H1 (cell line): Measurements from ENCODE around the gene LGALS12. TPM values are rescaled to one million over a fixed set of nuclear protein-coding genes. Genes with fewer than 3 reads are reported as not detected.

Experiments
- JUND ChIP-seq: IDR thresholded peaks from 2 replicates; pipeline ENCODE4 v1.6.1; 2011; ENCODE audit warnings: mild to moderate bottlenecking, improper control_type of control experiment, low read length
- KDM4A ChIP-seq: IDR thresholded peaks from one replicate; pipeline ENCODE4 v1.7.1; 2012; ENCODE audit warnings: low read depth, mild to moderate bottlenecking, moderate library complexity, low read length, inconsistent platforms; ENCODE audit not compliant: severe bottlenecking
- RAD21 ChIP-seq, 2 experiments: IDR thresholded peaks in 1 of 2; conservative IDR thresholded peaks in 1 of 2; 2 replicates each; pipeline ENCODE4 v1.6.1; 2011; ENCODE audit warnings: low read depth in 2 of 2, low read length in 2 of 2, improper control_type of control experiment in 1 of 2, inconsistent platforms in 1 of 2, mild to moderate bottlenecking in 1 of 2, moderate library complexity in 1 of 2
- RNF2 ChIP-seq: fragments of 200-900, 300-1000 bp; sonication (generic); IDR thresholded peaks from 2 replicates; pipeline ENCODE4 v1.7.1; 2016; ENCODE audit warnings: borderline replicate concordance, low read depth, mild to moderate bottlenecking, antibody characterized with exemption, low read length; ENCODE audit not compliant: poor library complexity, severe bottlenecking; ENCODE audit errors: missing control alignments
- SAP30 ChIP-seq: fragments of 300-600 bp; sonication (generic); IDR thresholded peaks from 2 replicates; pipeline ENCODE4 v1.7.1; 2012; ENCODE audit warnings: low read length, moderate library complexity, mild to moderate bottlenecking, inconsistent platforms; ENCODE audit not compliant: insufficient read depth, insufficient replicate concordance
- polyA plus RNA-seq, 7 experiments: library from polyadenylated mRNA; depleted of rRNA in 3 of 7; stranded (reverse) in 5 of 7; unstranded in 2 of 7; fragments of >200 nt in 5 of 7; fragments of 200-250 nt in 2 of 7; gene quantifications; 1 replicate in 5 of 7; 2 replicates in 1 of 7; 4 replicates in 1 of 7; pipeline versions ENCODE4 v1.2.1 to v1.2.3, GENCODE V29; 2011 to 2013; ENCODE audit warnings: missing spikeins in 2 of 7, mixed read lengths in 2 of 7
- total RNA-seq: library from RNA; stranded (reverse); fragmentation: NEBNext Ultra II Directional; extraction: Animal tissue kit (Norgen Biotek cat#: 25700); gene quantifications from 2 replicates; pipeline ENCODE4 v1.2.1, GENCODE V29; 2021
- TF ChIP-seq, protein P1 (sequence below): fragments of 300-600 bp; sonication (generic); IDR thresholded peaks from 2 replicates; pipeline ENCODE4 v1.7.1; 2012; ENCODE audit warnings: low read length, moderate library complexity, mild to moderate bottlenecking, inconsistent platforms; ENCODE audit not compliant: insufficient replicate concordance
- TF ChIP-seq, protein P2 (sequence below): IDR thresholded peaks from 2 replicates; pipeline ENCODE4 v1.6.1; 2011; ENCODE audit warnings: low read length, improper control_type of control experiment
- TF ChIP-seq, protein P3 (sequence below): IDR thresholded peaks from 2 replicates; pipeline ENCODE4 v1.6.1; 2012; ENCODE audit warnings: inconsistent platforms

The LGALS12 gene
- total and polyA plus RNA-seq, 2 of the 8 experiments (the other 6 are each of a cell fraction or from before 2014, with no cell fraction given): 1.6 to 2.9 TPM

- TF ChIP-seq, protein P1, sequence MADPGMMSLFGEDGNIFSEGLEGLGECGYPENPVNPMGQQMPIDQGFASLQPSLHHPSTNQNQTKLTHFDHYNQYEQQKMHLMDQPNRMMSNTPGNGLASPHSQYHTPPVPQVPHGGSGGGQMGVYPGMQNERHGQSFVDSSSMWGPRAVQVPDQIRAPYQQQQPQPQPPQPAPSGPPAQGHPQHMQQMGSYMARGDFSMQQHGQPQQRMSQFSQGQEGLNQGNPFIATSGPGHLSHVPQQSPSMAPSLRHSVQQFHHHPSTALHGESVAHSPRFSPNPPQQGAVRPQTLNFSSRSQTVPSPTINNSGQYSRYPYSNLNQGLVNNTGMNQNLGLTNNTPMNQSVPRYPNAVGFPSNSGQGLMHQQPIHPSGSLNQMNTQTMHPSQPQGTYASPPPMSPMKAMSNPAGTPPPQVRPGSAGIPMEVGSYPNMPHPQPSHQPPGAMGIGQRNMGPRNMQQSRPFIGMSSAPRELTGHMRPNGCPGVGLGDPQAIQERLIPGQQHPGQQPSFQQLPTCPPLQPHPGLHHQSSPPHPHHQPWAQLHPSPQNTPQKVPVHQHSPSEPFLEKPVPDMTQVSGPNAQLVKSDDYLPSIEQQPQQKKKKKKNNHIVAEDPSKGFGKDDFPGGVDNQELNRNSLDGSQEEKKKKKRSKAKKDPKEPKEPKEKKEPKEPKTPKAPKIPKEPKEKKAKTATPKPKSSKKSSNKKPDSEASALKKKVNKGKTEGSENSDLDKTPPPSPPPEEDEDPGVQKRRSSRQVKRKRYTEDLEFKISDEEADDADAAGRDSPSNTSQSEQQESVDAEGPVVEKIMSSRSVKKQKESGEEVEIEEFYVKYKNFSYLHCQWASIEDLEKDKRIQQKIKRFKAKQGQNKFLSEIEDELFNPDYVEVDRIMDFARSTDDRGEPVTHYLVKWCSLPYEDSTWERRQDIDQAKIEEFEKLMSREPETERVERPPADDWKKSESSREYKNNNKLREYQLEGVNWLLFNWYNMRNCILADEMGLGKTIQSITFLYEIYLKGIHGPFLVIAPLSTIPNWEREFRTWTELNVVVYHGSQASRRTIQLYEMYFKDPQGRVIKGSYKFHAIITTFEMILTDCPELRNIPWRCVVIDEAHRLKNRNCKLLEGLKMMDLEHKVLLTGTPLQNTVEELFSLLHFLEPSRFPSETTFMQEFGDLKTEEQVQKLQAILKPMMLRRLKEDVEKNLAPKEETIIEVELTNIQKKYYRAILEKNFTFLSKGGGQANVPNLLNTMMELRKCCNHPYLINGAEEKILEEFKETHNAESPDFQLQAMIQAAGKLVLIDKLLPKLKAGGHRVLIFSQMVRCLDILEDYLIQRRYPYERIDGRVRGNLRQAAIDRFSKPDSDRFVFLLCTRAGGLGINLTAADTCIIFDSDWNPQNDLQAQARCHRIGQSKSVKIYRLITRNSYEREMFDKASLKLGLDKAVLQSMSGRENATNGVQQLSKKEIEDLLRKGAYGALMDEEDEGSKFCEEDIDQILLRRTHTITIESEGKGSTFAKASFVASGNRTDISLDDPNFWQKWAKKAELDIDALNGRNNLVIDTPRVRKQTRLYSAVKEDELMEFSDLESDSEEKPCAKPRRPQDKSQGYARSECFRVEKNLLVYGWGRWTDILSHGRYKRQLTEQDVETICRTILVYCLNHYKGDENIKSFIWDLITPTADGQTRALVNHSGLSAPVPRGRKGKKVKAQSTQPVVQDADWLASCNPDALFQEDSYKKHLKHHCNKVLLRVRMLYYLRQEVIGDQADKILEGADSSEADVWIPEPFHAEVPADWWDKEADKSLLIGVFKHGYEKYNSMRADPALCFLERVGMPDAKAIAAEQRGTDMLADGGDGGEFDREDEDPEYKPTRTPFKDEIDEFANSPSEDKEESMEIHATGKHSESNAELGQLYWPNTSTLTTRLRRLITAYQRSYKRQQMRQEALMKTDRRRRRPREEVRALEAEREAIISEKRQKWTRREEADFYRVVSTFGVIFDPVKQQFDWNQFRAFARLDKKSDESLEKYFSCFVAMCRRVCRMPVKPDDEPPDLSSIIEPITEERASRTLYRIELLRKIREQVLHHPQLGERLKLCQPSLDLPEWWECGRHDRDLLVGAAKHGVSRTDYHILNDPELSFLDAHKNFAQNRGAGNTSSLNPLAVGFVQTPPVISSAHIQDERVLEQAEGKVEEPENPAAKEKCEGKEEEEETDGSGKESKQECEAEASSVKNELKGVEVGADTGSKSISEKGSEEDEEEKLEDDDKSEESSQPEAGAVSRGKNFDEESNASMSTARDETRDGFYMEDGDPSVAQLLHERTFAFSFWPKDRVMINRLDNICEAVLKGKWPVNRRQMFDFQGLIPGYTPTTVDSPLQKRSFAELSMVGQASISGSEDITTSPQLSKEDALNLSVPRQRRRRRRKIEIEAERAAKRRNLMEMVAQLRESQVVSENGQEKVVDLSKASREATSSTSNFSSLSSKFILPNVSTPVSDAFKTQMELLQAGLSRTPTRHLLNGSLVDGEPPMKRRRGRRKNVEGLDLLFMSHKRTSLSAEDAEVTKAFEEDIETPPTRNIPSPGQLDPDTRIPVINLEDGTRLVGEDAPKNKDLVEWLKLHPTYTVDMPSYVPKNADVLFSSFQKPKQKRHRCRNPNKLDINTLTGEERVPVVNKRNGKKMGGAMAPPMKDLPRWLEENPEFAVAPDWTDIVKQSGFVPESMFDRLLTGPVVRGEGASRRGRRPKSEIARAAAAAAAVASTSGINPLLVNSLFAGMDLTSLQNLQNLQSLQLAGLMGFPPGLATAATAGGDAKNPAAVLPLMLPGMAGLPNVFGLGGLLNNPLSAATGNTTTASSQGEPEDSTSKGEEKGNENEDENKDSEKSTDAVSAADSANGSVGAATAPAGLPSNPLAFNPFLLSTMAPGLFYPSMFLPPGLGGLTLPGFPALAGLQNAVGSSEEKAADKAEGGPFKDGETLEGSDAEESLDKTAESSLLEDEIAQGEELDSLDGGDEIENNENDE: no peak
- TF ChIP-seq KDM4A: no peak
- TF ChIP-seq JUND: no peak
- TF ChIP-seq RAD21 (IDR thresholded peaks at IDR 0.05 in 1 of 2, conservative IDR thresholded peaks at IDR 0.05 in 1 of 2; ENCODE audit: low read depth in 2 of 2, low read length in 2 of 2): no peak
- TF ChIP-seq, protein P2, sequence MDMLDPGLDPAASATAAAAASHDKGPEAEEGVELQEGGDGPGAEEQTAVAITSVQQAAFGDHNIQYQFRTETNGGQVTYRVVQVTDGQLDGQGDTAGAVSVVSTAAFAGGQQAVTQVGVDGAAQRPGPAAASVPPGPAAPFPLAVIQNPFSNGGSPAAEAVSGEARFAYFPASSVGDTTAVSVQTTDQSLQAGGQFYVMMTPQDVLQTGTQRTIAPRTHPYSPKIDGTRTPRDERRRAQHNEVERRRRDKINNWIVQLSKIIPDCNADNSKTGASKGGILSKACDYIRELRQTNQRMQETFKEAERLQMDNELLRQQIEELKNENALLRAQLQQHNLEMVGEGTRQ: no peak
- no peak for TF ChIP-seq RNF2
- TF ChIP-seq, protein P3, sequence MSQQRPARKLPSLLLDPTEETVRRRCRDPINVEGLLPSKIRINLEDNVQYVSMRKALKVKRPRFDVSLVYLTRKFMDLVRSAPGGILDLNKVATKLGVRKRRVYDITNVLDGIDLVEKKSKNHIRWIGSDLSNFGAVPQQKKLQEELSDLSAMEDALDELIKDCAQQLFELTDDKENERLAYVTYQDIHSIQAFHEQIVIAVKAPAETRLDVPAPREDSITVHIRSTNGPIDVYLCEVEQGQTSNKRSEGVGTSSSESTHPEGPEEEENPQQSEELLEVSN: no peak
- TF ChIP-seq SAP30: no peak
Measured at GRCh38 chr11:63557570-63557969, 51.7 kb downstream of the LGALS12 start (continued).
